Measurements from ENCODE around the gene EPHA7. TPM values are rescaled to one million over a fixed set of nuclear protein-coding genes. Genes with fewer than 3 reads are reported as not detected.

Gene EPHA7
- total RNA-seq, 1 experiment from 2014 or later, result not detected

GRCh38 chr6:93398723-93399122, 20.6 kb downstream of the EPHA7 start:
- H3K9me3 ChIP-seq (ENCODE audit: control insufficient read depth in 1 of 2, insufficient read depth in 1 of 2, low read depth in 1 of 2, low read length in 2 of 2), result peaks cover 0 to 6% of the 10 kb centered on the region in 2 experiments; a peak in 1 of 4 replicates
- no peaks in the 10 kb centered on the region for H3K4me1 ChIP-seq (ENCODE audit: control insufficient read depth in 1 of 2, insufficient read depth in 2 of 2, low read length in 2 of 2)
- ChIA-PET RAD21 (ENCODE audit: low non-redundant PET in 1 of 2, low total read pairs in 2 of 2, uncharacterized antibody in 2 of 2, unreplicated experiment in 2 of 2) (no interaction called here), POLR2A (no interaction called here), CTCF (no interaction called here)
- DNase-seq (ENCODE audit: low read depth, low spot score), result no peak
- H4K20me1 ChIP-seq (ENCODE audit: insufficient read depth), result no peaks in the 10 kb centered on the region
- no peak overlapping the region for H3K27ac ChIP-seq (ENCODE audit: low read depth, low read length)
- H3K9me2 ChIP-seq (ENCODE audit: insufficient read depth), result no peaks in the 10 kb centered on the region
- H3K36me3 ChIP-seq (ENCODE audit: control insufficient read depth in 1 of 2, insufficient read depth in 2 of 2, low read length in 2 of 2), result no peaks in the 10 kb centered on the region
- no peak for ATAC-seq
- H3K4me2 ChIP-seq (ENCODE audit: low read length), result no peak overlapping the region
- H3K4me3 ChIP-seq (replicated peaks in 1 of 2; ENCODE audit: low read depth in 1 of 2, low read length in 2 of 2), result no peak overlapping the region
- no peak overlapping the region for H3K9ac ChIP-seq (ENCODE audit: low read length)
- BruUV-seq (replicated peaks), result no TSS peak
- no peaks in the 10 kb centered on the region for H3K27me3 ChIP-seq (ENCODE audit: insufficient read depth, low read length)
- H3K79me2 ChIP-seq (ENCODE audit: insufficient read depth, low read length), result no peaks in the 10 kb centered on the region
- TF ChIP-seq, protein P1, sequence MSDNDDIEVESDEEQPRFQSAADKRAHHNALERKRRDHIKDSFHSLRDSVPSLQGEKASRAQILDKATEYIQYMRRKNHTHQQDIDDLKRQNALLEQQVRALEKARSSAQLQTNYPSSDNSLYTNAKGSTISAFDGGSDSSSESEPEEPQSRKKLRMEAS (IDR thresholded peaks at IDR 0.05), result no peak
- TF ChIP-seq TCF7L2 (IDR thresholded peaks at IDR 0.05; ENCODE audit: borderline replicate concordance, extremely low read depth, insufficient read depth, insufficient read length) (no peak), EGR1 (IDR thresholded peaks at IDR 0.05; ENCODE audit: low read depth) (no peak), CBX3 (IDR thresholded peaks at IDR 0.05; ENCODE audit: low read depth) (no peak), YY1 (IDR thresholded peaks at IDR 0.05; ENCODE audit: extremely low read depth, insufficient replicate concordance, low read depth, low read length) (no peak), ELF1 (IDR thresholded peaks at IDR 0.05; ENCODE audit: borderline replicate concordance, low read depth) (no peak), POLR2A (IDR thresholded peaks at IDR 0.05; ENCODE audit: borderline replicate concordance, extremely low read depth, insufficient read depth, insufficient read length) (no peak), CEBPB (IDR thresholded peaks at IDR 0.05; ENCODE audit: low read depth) (no peak), SIN3A (IDR thresholded peaks at IDR 0.05; ENCODE audit: low read depth) (no peak), RAD21 (IDR thresholded peaks at IDR 0.05; ENCODE audit: low read depth) (no peak), JUND (IDR thresholded peaks at IDR 0.05) (no peak), CTCF (IDR thresholded peaks at IDR 0.05 in 2 of 3, conservative IDR thresholded peaks at IDR 0.05 in 1 of 3; ENCODE audit: borderline replicate concordance in 1 of 3, insufficient read depth in 1 of 3, low read depth in 2 of 3, low read length in 2 of 3) (no peak), ZNF274 (IDR thresholded peaks at IDR 0.05; ENCODE audit: low read depth, low read length) (no peak), ZFX (IDR thresholded peaks at IDR 0.05) (no peak), SRF (IDR thresholded peaks at IDR 0.05; ENCODE audit: low read depth) (no peak), EZH2 (IDR thresholded peaks at IDR 0.05) (no peak), FOSL1 (IDR thresholded peaks at IDR 0.05; ENCODE audit: low read depth) (no peak)
- TF ChIP-seq, protein P2, sequence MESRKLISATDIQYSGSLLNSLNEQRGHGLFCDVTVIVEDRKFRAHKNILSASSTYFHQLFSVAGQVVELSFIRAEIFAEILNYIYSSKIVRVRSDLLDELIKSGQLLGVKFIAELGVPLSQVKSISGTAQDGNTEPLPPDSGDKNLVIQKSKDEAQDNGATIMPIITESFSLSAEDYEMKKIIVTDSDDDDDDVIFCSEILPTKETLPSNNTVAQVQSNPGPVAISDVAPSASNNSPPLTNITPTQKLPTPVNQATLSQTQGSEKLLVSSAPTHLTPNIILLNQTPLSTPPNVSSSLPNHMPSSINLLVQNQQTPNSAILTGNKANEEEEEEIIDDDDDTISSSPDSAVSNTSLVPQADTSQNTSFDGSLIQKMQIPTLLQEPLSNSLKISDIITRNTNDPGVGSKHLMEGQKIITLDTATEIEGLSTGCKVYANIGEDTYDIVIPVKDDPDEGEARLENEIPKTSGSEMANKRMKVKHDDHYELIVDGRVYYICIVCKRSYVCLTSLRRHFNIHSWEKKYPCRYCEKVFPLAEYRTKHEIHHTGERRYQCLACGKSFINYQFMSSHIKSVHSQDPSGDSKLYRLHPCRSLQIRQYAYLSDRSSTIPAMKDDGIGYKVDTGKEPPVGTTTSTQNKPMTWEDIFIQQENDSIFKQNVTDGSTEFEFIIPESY (IDR thresholded peaks at IDR 0.05; ENCODE audit: extremely low read depth, insufficient replicate concordance, low read length), result no peak
- TF ChIP-seq, protein P3, sequence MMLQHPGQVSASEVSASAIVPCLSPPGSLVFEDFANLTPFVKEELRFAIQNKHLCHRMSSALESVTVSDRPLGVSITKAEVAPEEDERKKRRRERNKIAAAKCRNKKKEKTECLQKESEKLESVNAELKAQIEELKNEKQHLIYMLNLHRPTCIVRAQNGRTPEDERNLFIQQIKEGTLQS (IDR thresholded peaks at IDR 0.05), result no peak
- intact Hi-C loops (cut with micrococcal nuclease), result no loop called here
- H2AFZ ChIP-seq (ENCODE audit: low read depth, low read length, poor library complexity, severe bottlenecking), result no peak overlapping the region
